Astrocyte (in vitro differentiated cells and primary cell): ENCODE data around the gene C1orf116. TPM values are rescaled to one million over a fixed set of nuclear protein-coding genes. Genes with fewer than 3 reads are reported as not detected.

ENCODE experiments used
- DNase-seq: peaks from one replicate; pipeline ENCODE4 v3.0.0-alpha.2; 2010; ENCODE audit warnings: low read depth
- FAIRE-seq: peaks from 2 replicates; lab custom pipeline; 2011; peaks lifted over from hg19 to GRCh38; lab: Jason Lieb, UNC
- H2AFZ ChIP-seq: 2 replicates; pipeline ENCODE4 v1.6.0; 2012; ENCODE audit warnings: low read depth, low read length, inconsistent platforms
- H3K27ac ChIP-seq: 2 replicates; pipeline ENCODE4 v1.5.1; 2011; ENCODE audit warnings: low read depth, low read length, inconsistent platforms
- H3K27me3 ChIP-seq: 2 replicates; pipeline ENCODE4 v1.6.0; 2011; ENCODE audit warnings: low read length, inconsistent platforms; ENCODE audit not compliant: insufficient read depth
- H3K36me3 ChIP-seq: 2 replicates; pipeline ENCODE4 v1.5.1; 2011; ENCODE audit warnings: low read length, inconsistent platforms; ENCODE audit not compliant: insufficient read depth
- H3K4me1 ChIP-seq: 2 replicates; pipeline ENCODE4 v1.5.1; 2011; ENCODE audit warnings: low read length, inconsistent platforms; ENCODE audit not compliant: insufficient read depth
- H3K4me2 ChIP-seq: 2 replicates; pipeline ENCODE4 v1.6.0; 2012; ENCODE audit warnings: low read length, inconsistent platforms
- H3K4me3 ChIP-seq: 2 replicates; pipeline ENCODE4 v1.5.1; 2011; ENCODE audit warnings: low read depth, mild to moderate bottlenecking, low read length, inconsistent platforms; ENCODE audit not compliant: insufficient read depth
- H3K79me2 ChIP-seq: 2 replicates; pipeline ENCODE4 v1.6.0; 2012; ENCODE audit warnings: mild to moderate bottlenecking, low read length, inconsistent platforms; ENCODE audit not compliant: insufficient read depth
- H3K9ac ChIP-seq: 2 replicates; pipeline ENCODE4 v1.6.0; 2012; ENCODE audit warnings: mild to moderate bottlenecking, low read length, inconsistent platforms
- H3K9me3 ChIP-seq: 2 replicates; pipeline ENCODE4 v1.5.1; 2012; ENCODE audit warnings: low read depth, mild to moderate bottlenecking, low read length, inconsistent platforms; ENCODE audit not compliant: insufficient read depth
- H4K20me1 ChIP-seq: 2 replicates; pipeline ENCODE4 v1.6.0; 2012; ENCODE audit warnings: low read length, inconsistent platforms; ENCODE audit not compliant: insufficient read depth
- H3K27ac Mint-ChIP-seq: one replicate; pipeline ENCODE4 v1.8.0; 2021; ENCODE audit warnings: mild to moderate bottlenecking, mixed read lengths; ENCODE audit not compliant: unreplicated experiment
- H3K27me3 Mint-ChIP-seq: one replicate; pipeline ENCODE4 v1.8.0; 2021; ENCODE audit warnings: low read depth, mixed read lengths; ENCODE audit not compliant: unreplicated experiment
- H3K36me3 Mint-ChIP-seq: one replicate; pipeline ENCODE4 v1.8.0; 2021; ENCODE audit warnings: low read depth, mixed read lengths; ENCODE audit not compliant: unreplicated experiment
- H3K4me1 Mint-ChIP-seq: one replicate; pipeline ENCODE4 v1.8.0; 2021; ENCODE audit warnings: low read depth, mixed read lengths; ENCODE audit not compliant: unreplicated experiment
- H3K4me3 Mint-ChIP-seq: one replicate; pipeline ENCODE4 v1.8.0; 2021; ENCODE audit warnings: mild to moderate bottlenecking, moderate library complexity, mixed read lengths; ENCODE audit not compliant: unreplicated experiment
- H3K9me3 Mint-ChIP-seq: one replicate; pipeline ENCODE4 v1.8.0; 2021; ENCODE audit warnings: mild to moderate bottlenecking, mixed read lengths; ENCODE audit not compliant: unreplicated experiment
- CTCF ChIP-seq: IDR thresholded peaks from 2 replicates; pipeline ENCODE4 v1.5.1; 2011; ENCODE audit warnings: low read depth, mild to moderate bottlenecking, inconsistent platforms, low read length, moderate library complexity; ENCODE audit not compliant: insufficient read depth
- EZH2 ChIP-seq: IDR thresholded peaks from 2 replicates; pipeline ENCODE4 v1.6.1; 2012; ENCODE audit warnings: mild to moderate bottlenecking, low read length, inconsistent platforms; ENCODE audit not compliant: insufficient read depth
- total RNA-seq: library from RNA; stranded (reverse); gene quantifications from 2 replicates; pipeline ENCODE4 v1.2.1, GENCODE V29; 2021

C1orf116 gene
- total RNA-seq, 1 donor from 2014 or later, result 0.86 TPM

- H3K9me3 ChIP-seq, result no peaks in the 10 kb centered on the region
- no peak for FAIRE-seq
- no peak overlapping the region for H3K4me3 Mint-ChIP-seq
These were observed 22.9 kb upstream of the C1orf116 start for GRCh38 chr1:207055386-207056001.

GRCh38 chr1:207054491-207054890, 21.9 kb upstream of the C1orf116 start:
- Histone ChIP-seq H3K27me3 (no peaks in the 10 kb centered on the region), H3K79me2 (peaks cover 13% of the 10 kb centered on the region), H3K9me3 (no peaks in the 10 kb centered on the region), H3K4me2 (no peak overlapping the region), H3K27ac (no peak overlapping the region), H2AFZ (no peak overlapping the region), H3K9ac (no peak overlapping the region), H3K4me1 (peaks cover 19% of the 10 kb centered on the region), H4K20me1 (peaks cover 4% of the 10 kb centered on the region), H3K4me3 (no peak overlapping the region), H3K36me3 (no peaks in the 10 kb centered on the region)
- TF ChIP-seq EZH2 (no peak), CTCF (no peak)
- Mint-ChIP-seq H3K27ac (no peak overlapping the region), H3K27me3 (no peaks in the 10 kb centered on the region), H3K36me3 (no peaks in the 10 kb centered on the region), H3K4me3 (no peak overlapping the region), H3K4me1 (peaks cover 10% of the 10 kb centered on the region), H3K9me3 (no peaks in the 10 kb centered on the region)
- FAIRE-seq (no peak), DNase-seq (no peak)

More at GRCh38 chr1:207055386-207056001, 22.9 kb upstream of the C1orf116 start:
- H3K27ac ChIP-seq, result no peak overlapping the region
- H3K36me3 ChIP-seq, result no peaks in the 10 kb centered on the region
- DNase-seq, result no peak
- no peak overlapping the region for H3K9ac ChIP-seq
- H3K4me3 ChIP-seq, result no peak overlapping the region
- Mint-ChIP-seq H3K36me3 (no peaks in the 10 kb centered on the region), H3K27me3 (no peaks in the 10 kb centered on the region), H3K4me1 (peaks cover 8% of the 10 kb centered on the region), H3K27ac (no peak overlapping the region), H3K9me3 (no peaks in the 10 kb centered on the region)
- no peak overlapping the region for H3K4me2 ChIP-seq
- H4K20me1 ChIP-seq, result no peaks in the 10 kb centered on the region
- no peak overlapping the region for H2AFZ ChIP-seq
- H3K27me3 ChIP-seq, result no peaks in the 10 kb centered on the region
- TF ChIP-seq CTCF (no peak), EZH2 (no peak)
- H3K4me1 ChIP-seq, result peaks cover 17% of the 10 kb centered on the region
- peaks cover 3% of the 10 kb centered on the region for H3K79me2 ChIP-seq
